Anterior cingulate cortex (tissue), 58 donors: ENCODE data around the gene RRP36.

ENCODE experiments used
- DNase-seq, 58 donors: peaks; one replicate each; lab custom pipeline; 2025; lab: John Stamatoyannopoulos, UW

Gene RRP36

GRCh38 chr6:43060034-43060754 lies 38.8 kb downstream of the RRP36 start:
- no peak for DNase-seq

- DNase-seq, result no peak
Measured at GRCh38 chr6:43060755-43061633, 39.6 kb downstream of the RRP36 start.

GRCh38 chr6:43061861-43062260 lies 40.4 kb downstream of the RRP36 start:
- no peak for DNase-seq

GRCh38 chr6:43062818-43063217 lies 41.4 kb downstream of the RRP36 start:
- no peak for DNase-seq

GRCh38 chr6:43070028-43070632 lies 48.7 kb downstream of the RRP36 start:
- no peak for DNase-seq

- no peak for DNase-seq
Measured at GRCh38 chr6:43074847-43075669, 53.6 kb downstream of the RRP36 start.

- DNase-seq, result peak in 32 of 58 donors; percentile 6 to 67 (median 29)
Measured at GRCh38 chr6:43075670-43076463, 54.4 kb downstream of the RRP36 start, which contains the start of gene PTK7. Gene PTK7 (plus strand): TSS chr6:43076314. CDS start chr6:43076489, 175 bp downstream.

GRCh38 chr6:43076464-43077332 lies 55.3 kb downstream of the RRP36 start:
- no peak for DNase-seq

GRCh38 chr6:43077333-43077809 lies 55.9 kb downstream of the RRP36 start:
- no peak for DNase-seq

GRCh38 chr6:43077981-43078511 lies 56.6 kb downstream of the RRP36 start:
- no peak for DNase-seq

GRCh38 chr6:43078691-43079090 lies 57.3 kb downstream of the RRP36 start:
- no peak for DNase-seq
